Measurements from ENCODE around the gene DSTYK. TPM values are rescaled to one million over a fixed set of nuclear protein-coding genes. Genes with fewer than 3 reads are reported as not detected.
A peak's percentile ranks its signal among the peaks of the same experiment; 100 is the strongest.

The DSTYK gene
- total and polyA plus RNA-seq, 3 donors from 2014 or later: 15.2 to 17.2 (median 15.4) TPM

- H3K36me3 ChIP-seq (ENCODE audit: low read depth, missing control alignments): no peaks in the 10 kb centered on the region
- H3K27me3 ChIP-seq: no peaks in the 10 kb centered on the region
- WGBS, 2 donors: 26 to 36% methylated on average over 1 of the region's 1 CpG
- H3K27ac ChIP-seq: no peak overlapping the region
- no peak for DNase-seq
- intact Hi-C loops (cut with DNase I; ENCODE audit: low total_unique reads): no loop called here
- TF ChIP-seq POLR2A (IDR thresholded peaks at IDR 0.05) (no peak), CTCF (IDR thresholded peaks at IDR 0.05) (no peak)
- H3K4me3 ChIP-seq: no peak overlapping the region
- H3K9me3 ChIP-seq: no peaks in the 10 kb centered on the region
- peaks cover 11% of the 10 kb centered on the region for H3K4me1 ChIP-seq
Measured at GRCh38 chr1:205144751-205145150, 66.8 kb downstream of the DSTYK start.

GRCh38 chr1:205144046-205144720 is 67.3 kb downstream of the DSTYK start:
- Histone ChIP-seq H3K4me3 (no peak overlapping the region), H3K27me3 (no peaks in the 10 kb centered on the region), H3K36me3 (ENCODE audit: low read depth, missing control alignments) (no peaks in the 10 kb centered on the region), H3K27ac (no peak overlapping the region), H3K4me1 (peaks cover 11% of the 10 kb centered on the region), H3K9me3 (no peaks in the 10 kb centered on the region)
- intact Hi-C loops (cut with DNase I; ENCODE audit: low total_unique reads): no loop called here
- no peak for TF ChIP-seq CTCF (IDR thresholded peaks at IDR 0.05)
- 58 to 68% methylated on average over 1 of the region's 1 CpG for WGBS, 2 donors
- DNase-seq: no peak

DNA sequence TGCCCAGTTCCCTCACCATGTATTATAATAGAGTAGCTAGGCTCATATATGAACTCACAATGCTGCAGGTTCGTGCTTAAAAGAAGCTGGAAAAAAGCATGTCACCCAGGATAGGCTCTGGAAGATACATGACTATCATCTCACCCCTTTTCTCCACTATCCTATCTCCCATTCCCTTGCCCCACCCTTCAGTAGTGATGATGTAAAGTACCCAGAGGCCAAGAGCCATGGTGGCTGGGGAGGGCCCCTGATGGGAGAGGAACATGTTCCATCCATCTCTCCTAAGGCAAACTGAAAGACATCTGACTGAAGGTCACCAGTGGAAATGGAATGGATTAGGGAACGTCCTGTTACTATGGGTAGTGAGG is 69.4 kb downstream of the DSTYK start:
- Histone ChIP-seq H3K4me1 (peaks cover 11% of the 10 kb centered on the region), H3K9me3 (no peaks in the 10 kb centered on the region), H3K27ac (no peak overlapping the region), H3K27me3 (no peaks in the 10 kb centered on the region), H3K36me3 (ENCODE audit: low read depth, missing control alignments) (no peaks in the 10 kb centered on the region), H3K4me3 (no peak overlapping the region)
- intact Hi-C loops (cut with DNase I; ENCODE audit: low total_unique reads): no loop called here
- WGBS, 2 donors: 39 to 46% methylated on average over 2 of the region's 2 CpGs
- TF ChIP-seq POLR2A (IDR thresholded peaks at IDR 0.05) (no peak), CTCF (IDR thresholded peaks at IDR 0.05) (no peak)
- no peak for DNase-seq

- Histone ChIP-seq H3K27me3 (no peaks in the 10 kb centered on the region), H3K36me3 (ENCODE audit: low read depth, missing control alignments) (no peaks in the 10 kb centered on the region), H3K4me3 (no peak overlapping the region), H3K4me1 (peaks cover 11% of the 10 kb centered on the region), H3K9me3 (no peaks in the 10 kb centered on the region), H3K27ac (no peak overlapping the region)
- intact Hi-C loops (cut with DNase I; ENCODE audit: low total_unique reads): no loop called here
- peak; percentile 91 for DNase-seq
- TF ChIP-seq POLR2A (IDR thresholded peaks at IDR 0.05): no peak
- TF ChIP-seq CTCF (IDR thresholded peaks at IDR 0.05): peak; percentile 56 to 86 (median 78)
- 31 to 36% methylated on average over 12 of the region's 12 CpGs for WGBS, 2 donors
Measured at GRCh38 chr1:205141236-205142101, 70.0 kb downstream of the DSTYK start.
